BJ (cell line): ENCODE data around the gene RRP1B. TPM values are rescaled to one million over a fixed set of nuclear protein-coding genes. Genes with fewer than 3 reads are reported as not detected.

ENCODE experiments used
- CTCF ChIA-PET: fragments of 350-600 bp; formaldehyde crosslinking; extraction: SDS; loops from one replicate; lab custom pipeline; 2021; ENCODE audit warnings: antibody characterized with exemption, inconsistent platforms; lab: Yijun Ruan, JAX
- POLR2A ChIA-PET: fragments of 300-600 bp; sonication (Branson Sonifier 250); formaldehyde crosslinking; extraction: SDS; loops from one replicate; lab custom pipeline; 2021; ENCODE audit warnings: antibody characterized with exemption; lab: Charles Lee
- DNase-seq: peaks from one replicate; pipeline ENCODE4 v3.0.0-alpha.2; 2011; ENCODE audit warnings: low read depth
- H3K27me3 ChIP-seq: 2 replicates; pipeline ENCODE4 v1.6.0; 2011; ENCODE audit warnings: low read length; ENCODE audit not compliant: control insufficient read depth, insufficient read depth
- H3K36me3 ChIP-seq: 2 replicates; pipeline ENCODE4 v1.5.1; 2011; ENCODE audit warnings: low read length; ENCODE audit not compliant: control insufficient read depth, insufficient read depth
- H3K4me3 ChIP-seq: 2 replicates; pipeline ENCODE4 v1.5.1; 2011; ENCODE audit warnings: low read depth, mild to moderate bottlenecking, control low read depth, low read length
- CTCF ChIP-seq: IDR thresholded peaks from 2 replicates; pipeline ENCODE4 v1.5.1; 2011; ENCODE audit warnings: low read depth, mild to moderate bottlenecking, control low read depth, inconsistent platforms, low read length, moderate library complexity; ENCODE audit not compliant: insufficient read depth
- polyA plus RNA-seq: library from polyadenylated mRNA; depleted of rRNA; stranded (reverse); fragments of >200 nt; gene quantifications from 2 replicates; pipeline ENCODE4 v1.2.3, GENCODE V29; 2011

RRP1B gene
- polyA plus RNA-seq, 1 experiment: 11.6 TPM

- Histone ChIP-seq H3K4me3 (no peak overlapping the region), H3K27me3 (no peaks in the 10 kb centered on the region), H3K36me3 (no peaks in the 10 kb centered on the region)
- POLR2A ChIA-PET: no interaction called here
- TF ChIP-seq CTCF: no peak
- CTCF ChIA-PET: interaction anchor here (2.3 kb wide), 1 partner anchor 11 kb away, joined by 10 read pairs; no protein-coding TSS in a partner anchor
- DNase-seq: no peak
Observed at GRCh38 chr21:43634618-43635017, 24.7 kb upstream of the RRP1B start.

GRCh38 chr21:43635436-43635835 lies 23.9 kb upstream of the RRP1B start:
- ChIA-PET POLR2A (no interaction called here), CTCF (no interaction called here)

GRCh38 chr21:43637530-43638158 lies 21.7 kb upstream of the RRP1B start:
- CTCF ChIA-PET: no interaction called here
- POLR2A ChIA-PET: no interaction called here
- H3K36me3 ChIP-seq: no peaks in the 10 kb centered on the region
- no peaks in the 10 kb centered on the region for H3K27me3 ChIP-seq
- no peak for DNase-seq
- H3K4me3 ChIP-seq: no peak overlapping the region
- no peak for TF ChIP-seq CTCF

More at GRCh38 chr21:43635436-43635835, 23.9 kb upstream of the RRP1B start:
- Histone ChIP-seq H3K27me3 (no peaks in the 10 kb centered on the region), H3K4me3 (no peak overlapping the region), H3K36me3 (no peaks in the 10 kb centered on the region)
- TF ChIP-seq CTCF: no peak
- no peak for DNase-seq

- ChIA-PET CTCF (interaction anchor here (1.5 to 1.7 kb wide), 2 partner anchors 28 to 363 kb away, joined by 3 to 5 read pairs; no protein-coding TSS in a partner anchor), POLR2A (no interaction called here)
- H3K36me3 ChIP-seq: no peaks in the 10 kb centered on the region
- H3K4me3 ChIP-seq: no peak overlapping the region
- no peaks in the 10 kb centered on the region for H3K27me3 ChIP-seq
- no peak for DNase-seq
- TF ChIP-seq CTCF: no peak
Observed at GRCh38 chr21:43639470-43640353, 19.6 kb upstream of the RRP1B start.

- POLR2A ChIA-PET: no interaction called here
- DNase-seq: no peak
- CTCF ChIA-PET: interaction anchor here (0.6 kb wide), 1 partner anchor 1065 kb away, joined by 3 read pairs; no protein-coding TSS in a partner anchor
Observed at GRCh38 chr21:43640400-43640799, 19.0 kb upstream of the RRP1B start.

More at GRCh38 chr21:43640400-43640799, 19.0 kb upstream of the RRP1B start:
- TF ChIP-seq CTCF: no peak
- Histone ChIP-seq H3K27me3 (no peaks in the 10 kb centered on the region), H3K36me3 (no peaks in the 10 kb centered on the region), H3K4me3 (no peak overlapping the region)
